ENCODE data around the gene SMARCD2.

SMARCD2 gene

GRCh38 chr17:63843910-63844677, 1.6 kb upstream of the SMARCD2 start:
- TF ChIP-seq GATA3 (IDR thresholded peaks at IDR 0.05; ENCODE audit: low read depth, low read length) = no peak
- TF ChIP-seq GATA2 (IDR thresholded peaks at IDR 0.05; ENCODE audit: low read depth, low read length) = no peak

DNA sequence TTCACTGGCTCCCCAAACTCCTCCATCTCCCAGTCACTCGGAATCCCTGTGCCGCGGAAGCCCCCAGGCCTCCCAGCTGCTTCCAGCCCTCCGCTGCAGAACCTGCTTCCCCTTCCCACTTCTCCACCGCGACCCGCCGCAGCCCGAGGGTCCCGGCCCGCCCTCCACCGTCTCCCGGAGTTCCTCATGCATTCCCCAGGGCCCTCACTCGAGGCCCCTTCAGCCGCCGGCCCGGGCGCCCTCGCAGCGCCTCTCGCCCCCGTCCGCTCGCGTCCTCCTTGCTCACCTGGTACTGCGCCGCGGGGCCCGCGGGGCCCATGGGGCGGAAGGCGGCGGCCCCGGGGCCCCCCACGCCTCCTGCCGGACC, 329 bp downstream of the SMARCD2 start:
- no peak for TF ChIP-seq GATA2 (IDR thresholded peaks at IDR 0.05; ENCODE audit: low read depth, low read length)
- no peak for TF ChIP-seq GATA3 (IDR thresholded peaks at IDR 0.05; ENCODE audit: low read depth, low read length)

GRCh38 chr17:63841350-63842172, 924 bp downstream of the SMARCD2 start:
- TF ChIP-seq GATA3 (IDR thresholded peaks at IDR 0.05; ENCODE audit: low read depth, low read length) (no peak), GATA2 (IDR thresholded peaks at IDR 0.05; ENCODE audit: low read depth, low read length) (no peak)

- TF ChIP-seq GATA3 (IDR thresholded peaks at IDR 0.05; ENCODE audit: low read depth, low read length) (no peak), GATA2 (IDR thresholded peaks at IDR 0.05; ENCODE audit: low read depth, low read length) (no peak)
Measured at GRCh38 chr17:63840591-63841349, 1.7 kb downstream of the SMARCD2 start.

DNA sequence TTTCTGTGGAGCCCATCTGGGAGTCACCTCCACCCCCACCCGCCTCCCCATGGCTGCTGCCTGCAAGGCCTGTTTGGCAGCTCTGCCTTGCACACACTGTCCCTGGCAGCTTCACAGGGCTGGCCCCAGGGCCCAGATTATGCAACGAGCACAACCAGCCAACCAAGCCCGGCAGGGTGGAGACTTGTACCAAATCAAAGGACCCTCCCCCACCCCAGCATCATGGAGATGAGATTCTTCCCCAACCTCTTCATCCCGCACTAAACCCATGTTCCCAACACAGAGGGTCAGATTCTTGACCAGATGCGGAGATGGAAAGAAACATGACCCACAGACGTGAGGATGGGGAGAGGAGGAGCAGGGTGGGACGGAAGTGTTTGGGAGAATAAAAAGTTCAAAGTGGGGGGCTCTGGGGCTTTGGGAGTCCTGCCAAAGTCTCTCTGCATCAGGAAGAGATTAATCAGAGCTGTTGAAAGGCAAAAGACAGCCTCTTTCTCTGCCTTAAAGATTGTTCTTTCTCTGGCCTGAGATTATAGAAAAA, 3.8 kb downstream of the SMARCD2 start:
- TF ChIP-seq GATA2 (IDR thresholded peaks at IDR 0.05; ENCODE audit: low read depth, low read length) (no peak), GATA3 (IDR thresholded peaks at IDR 0.05; ENCODE audit: low read depth, low read length) (no peak)

DNA sequence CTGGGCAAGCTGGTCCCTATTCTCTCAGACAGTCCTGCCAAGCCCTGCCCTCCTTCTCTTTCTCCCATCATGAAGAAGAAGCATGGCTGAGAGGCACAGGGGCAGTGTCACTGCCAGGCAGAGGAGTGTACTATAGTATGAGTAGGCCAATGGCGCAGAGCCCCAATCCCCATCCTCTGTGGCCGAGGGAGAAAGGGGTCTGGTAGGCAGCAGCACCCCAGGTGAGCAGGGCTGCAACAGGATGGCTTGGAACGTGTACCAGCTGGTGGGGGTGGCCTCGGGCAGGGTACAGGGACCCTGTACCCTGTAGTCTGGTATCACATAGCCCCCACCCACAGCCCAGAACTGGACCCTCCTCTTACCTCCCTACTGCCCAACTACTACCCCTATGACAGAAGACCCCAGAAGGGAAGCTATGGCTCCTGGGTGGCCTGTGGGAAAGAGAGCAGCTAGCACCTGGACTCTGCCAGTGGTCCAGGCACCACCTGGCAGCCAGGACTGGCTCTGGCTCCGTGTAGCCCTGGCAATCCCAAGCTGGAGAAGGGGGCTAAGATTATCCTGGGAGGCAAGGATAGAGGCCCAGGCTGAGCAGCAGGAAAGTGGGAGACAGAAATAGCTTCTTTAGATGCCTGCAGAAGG, 4.4 kb downstream of the SMARCD2 start:
- TF ChIP-seq GATA3 (IDR thresholded peaks at IDR 0.05; ENCODE audit: low read depth, low read length) (no peak), GATA2 (IDR thresholded peaks at IDR 0.05; ENCODE audit: low read depth, low read length) (no peak)

GRCh38 chr17:63837480-63837879, 5.0 kb downstream of the SMARCD2 start:
- TF ChIP-seq GATA2 (IDR thresholded peaks at IDR 0.05; ENCODE audit: low read depth, low read length) (no peak), GATA3 (IDR thresholded peaks at IDR 0.05; ENCODE audit: low read depth, low read length) (no peak)

- TF ChIP-seq GATA3 (IDR thresholded peaks at IDR 0.05; ENCODE audit: low read depth, low read length) (no peak), GATA2 (IDR thresholded peaks at IDR 0.05; ENCODE audit: low read depth, low read length) (no peak)
Measured at GRCh38 chr17:63836811-63837210, 5.7 kb downstream of the SMARCD2 start.

- no peak for TF ChIP-seq GATA3 (IDR thresholded peaks at IDR 0.05; ENCODE audit: low read depth, low read length)
- no peak for TF ChIP-seq GATA2 (IDR thresholded peaks at IDR 0.05; ENCODE audit: low read depth, low read length)
Measured at GRCh38 chr17:63835167-63835720, 7.2 kb downstream of the SMARCD2 start.

GRCh38 chr17:63834431-63835166, 7.9 kb downstream of the SMARCD2 start:
- TF ChIP-seq GATA3 (IDR thresholded peaks at IDR 0.05; ENCODE audit: low read depth, low read length) (no peak), GATA2 (IDR thresholded peaks at IDR 0.05; ENCODE audit: low read depth, low read length) (no peak)

DNA sequence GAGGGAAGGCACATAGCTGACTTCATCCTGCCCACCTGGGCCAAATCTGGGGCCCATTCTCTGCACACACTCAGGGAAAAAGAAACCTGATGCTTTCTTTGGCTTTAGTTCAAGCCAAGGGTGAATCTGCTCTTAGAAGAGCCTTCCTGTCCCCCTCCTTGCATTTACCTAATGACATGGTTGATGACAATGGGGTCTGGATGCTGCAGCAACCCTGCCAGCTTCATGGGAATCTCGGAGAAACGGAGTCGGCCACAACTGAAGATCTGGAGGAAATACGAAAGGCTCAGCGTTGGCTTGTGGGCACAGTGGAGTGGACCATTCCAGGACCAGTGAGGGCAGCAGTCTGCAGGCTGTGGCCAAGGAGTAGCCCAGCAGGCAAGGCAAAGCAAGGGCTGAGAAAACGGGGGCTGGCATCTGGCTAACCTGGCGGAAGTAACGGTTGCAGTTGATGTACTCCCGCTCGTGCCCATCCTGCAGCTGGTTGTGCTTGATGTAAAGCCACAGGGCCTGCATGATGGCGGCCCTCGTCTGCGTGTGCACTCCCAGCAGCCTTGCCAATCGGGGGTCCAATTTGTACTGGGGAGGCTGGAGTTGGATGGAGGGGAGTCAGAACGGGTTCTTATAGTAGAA, 8.6 kb downstream of the SMARCD2 start:
- TF ChIP-seq GATA2 (IDR thresholded peaks at IDR 0.05; ENCODE audit: low read depth, low read length) = no peak
- no peak for TF ChIP-seq GATA3 (IDR thresholded peaks at IDR 0.05; ENCODE audit: low read depth, low read length)

- TF ChIP-seq GATA2 (IDR thresholded peaks at IDR 0.05; ENCODE audit: low read depth, low read length) (no peak), GATA3 (IDR thresholded peaks at IDR 0.05; ENCODE audit: low read depth, low read length) (no peak)
Measured at GRCh38 chr17:63833026-63833740, 9.3 kb downstream of the SMARCD2 start.
